HUDEP-2 (cell line): ENCODE data around the gene KLF9.
"Not testable (repeated sequence)": the region's sequence is repeated elsewhere in the genome, so short reads cannot be mapped to it uniquely, and the experiment has no call there.

Source experiments
- DNase-seq, 76 experiments: peaks; one replicate each; lab custom pipeline; 2025; ENCODE audit not compliant: unreplicated experiment in 76 of 76; lab: John Stamatoyannopoulos, UW

KLF9 gene

DNA sequence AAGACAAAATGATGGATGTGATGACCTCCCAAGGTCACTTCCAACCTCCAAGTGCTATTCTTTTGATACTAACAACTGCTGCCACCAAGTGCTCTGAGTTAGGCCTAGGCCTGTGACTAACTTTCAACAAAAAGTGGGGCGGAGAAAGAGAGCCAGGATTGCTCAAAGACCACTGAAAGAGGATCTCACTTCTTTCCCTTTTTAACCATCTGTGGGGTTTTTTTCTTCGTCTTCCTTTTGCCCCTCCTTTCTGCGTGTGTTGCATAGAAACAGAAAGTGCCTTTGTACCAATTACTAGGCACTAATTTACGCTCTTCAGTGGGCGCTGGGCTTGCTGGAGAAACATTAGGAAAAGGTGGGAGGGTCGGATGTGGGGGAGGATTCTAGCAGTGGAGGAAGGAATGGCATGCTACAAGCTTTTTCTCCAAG lies 8.0 kb downstream of the KLF9 start:
- DNase-seq, result peak in 1 of 76 experiments; percentile 14

DNA sequence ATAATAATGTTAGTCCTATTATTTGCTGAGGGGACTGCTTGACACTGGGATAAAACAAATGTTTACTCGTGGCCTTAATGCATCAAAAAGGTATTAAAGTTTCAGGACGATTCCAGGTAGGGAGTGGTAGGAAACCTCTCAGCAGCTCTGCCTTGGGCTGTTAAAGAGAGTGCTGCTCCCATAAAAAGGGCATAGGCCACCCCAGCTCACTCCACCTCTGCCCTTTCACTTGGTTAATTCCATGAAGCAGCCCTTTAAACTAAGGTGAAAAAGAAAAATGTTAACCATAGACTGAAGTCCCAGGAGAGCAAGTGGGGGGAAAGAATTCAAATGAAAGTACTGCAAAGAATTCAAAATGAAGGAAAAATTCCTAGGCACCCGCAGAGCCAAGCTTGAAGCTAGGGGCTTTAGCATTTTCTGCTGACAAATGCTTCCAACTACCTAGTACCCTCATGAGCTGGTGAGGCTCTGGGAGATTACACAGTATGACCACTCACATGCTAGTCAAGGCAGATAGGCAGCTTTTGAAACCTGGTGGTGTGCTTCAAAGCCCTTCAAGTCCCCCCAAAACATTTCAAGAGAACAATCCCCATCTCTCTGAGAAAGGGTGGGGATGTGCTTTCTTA lies 8.5 kb downstream of the KLF9 start:
- no peak for DNase-seq

DNA sequence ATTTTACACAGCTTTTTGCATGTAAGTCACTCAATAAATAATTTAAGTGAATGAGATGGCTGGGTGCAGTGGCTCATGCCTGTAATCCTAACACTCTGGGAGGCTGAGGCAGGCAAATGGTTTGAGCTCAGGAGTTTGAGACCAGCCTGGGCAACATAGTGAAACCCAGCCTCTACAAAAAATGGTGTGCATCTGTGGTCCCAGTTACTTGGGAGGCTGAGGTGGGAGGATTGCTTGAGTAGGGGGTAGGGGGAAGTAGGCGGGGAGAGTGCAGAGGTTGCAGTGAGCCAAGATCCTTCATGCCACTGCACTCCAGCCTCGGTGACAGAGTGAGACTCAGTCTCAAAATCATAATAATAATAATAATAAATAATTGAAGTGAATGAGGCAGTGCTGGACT lies 10.2 kb downstream of the KLF9 start:
- DNase-seq, result no peak

DNA sequence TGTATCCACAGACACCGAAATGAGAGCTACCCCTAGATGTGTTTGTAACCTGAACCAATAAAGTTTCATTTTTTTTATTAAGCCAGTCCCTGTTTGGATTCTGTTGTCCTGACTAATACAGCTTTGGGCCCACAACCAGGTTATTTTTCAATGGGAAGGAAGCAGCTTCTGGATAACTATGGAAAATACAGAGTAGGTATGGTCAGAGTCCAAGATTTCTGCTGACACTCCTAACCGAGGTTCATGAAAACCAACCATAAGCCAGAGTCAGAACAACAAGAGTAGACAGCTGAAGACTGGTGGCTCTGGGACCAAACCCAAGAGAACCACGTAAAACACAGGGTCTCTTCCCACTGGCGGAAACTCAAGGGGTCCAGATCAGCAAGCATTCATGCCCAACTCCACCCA lies 10.8 kb downstream of the KLF9 start:
- no peak for DNase-seq

DNA sequence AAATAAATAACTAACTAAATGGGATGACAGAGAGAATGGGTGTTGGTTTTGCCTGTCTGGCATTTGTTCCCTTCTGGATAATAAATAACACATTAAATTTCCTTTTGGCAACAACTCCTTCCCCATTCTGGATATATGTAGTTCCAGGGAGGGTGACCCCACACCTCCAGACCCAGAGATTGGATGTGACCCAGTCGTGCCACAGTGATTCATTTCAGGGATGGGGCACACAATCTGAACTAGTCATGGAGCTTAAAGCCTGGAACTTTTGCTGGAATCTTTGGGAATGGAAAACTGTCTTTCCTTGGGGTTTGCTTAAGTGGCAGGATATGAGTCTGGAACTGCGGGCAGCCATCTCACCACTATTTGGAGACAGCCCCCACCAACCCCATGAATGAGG lies 11.3 kb downstream of the KLF9 start:
- no peak for DNase-seq

DNA sequence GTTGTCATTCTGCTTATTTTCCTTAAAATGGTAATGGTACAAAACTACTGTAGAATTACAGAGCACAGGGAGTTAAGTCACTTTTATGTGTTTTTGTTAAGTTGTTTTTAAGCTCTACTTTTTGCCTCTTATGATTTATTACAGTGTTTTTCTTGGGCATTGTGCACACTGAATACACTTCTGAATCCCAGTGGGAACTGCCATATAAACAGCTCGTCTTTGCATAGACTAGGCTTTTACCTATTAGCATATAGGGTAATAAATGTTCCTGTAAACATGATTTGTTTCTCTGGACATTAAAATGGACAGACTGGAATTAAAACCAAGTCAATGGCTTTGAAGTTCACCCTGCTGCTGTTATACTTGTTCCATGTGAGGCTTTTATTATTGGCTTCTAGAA lies 12.2 kb downstream of the KLF9 start:
- DNase-seq, result no peak

DNA sequence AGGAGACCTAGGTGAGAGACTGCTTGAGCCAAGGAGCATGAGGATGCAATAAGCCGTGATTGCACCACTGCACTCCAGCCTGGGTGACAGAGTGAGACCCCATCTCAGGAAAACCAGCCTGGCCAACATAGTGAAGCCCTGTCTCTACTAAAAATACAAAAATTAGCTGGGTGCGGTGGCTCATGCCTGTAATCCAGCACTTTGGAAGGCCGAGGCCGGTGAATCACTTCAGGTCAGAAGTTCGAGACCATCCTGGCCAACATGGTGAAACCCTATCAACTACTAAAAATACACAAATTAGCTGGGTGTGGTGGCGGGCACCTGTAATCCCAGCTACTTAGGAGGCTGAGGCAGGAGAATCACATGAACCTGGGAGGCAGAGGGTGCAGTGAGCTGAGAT lies 13.2 kb downstream of the KLF9 start:
- DNase-seq, result not testable (repeated sequence)

DNA sequence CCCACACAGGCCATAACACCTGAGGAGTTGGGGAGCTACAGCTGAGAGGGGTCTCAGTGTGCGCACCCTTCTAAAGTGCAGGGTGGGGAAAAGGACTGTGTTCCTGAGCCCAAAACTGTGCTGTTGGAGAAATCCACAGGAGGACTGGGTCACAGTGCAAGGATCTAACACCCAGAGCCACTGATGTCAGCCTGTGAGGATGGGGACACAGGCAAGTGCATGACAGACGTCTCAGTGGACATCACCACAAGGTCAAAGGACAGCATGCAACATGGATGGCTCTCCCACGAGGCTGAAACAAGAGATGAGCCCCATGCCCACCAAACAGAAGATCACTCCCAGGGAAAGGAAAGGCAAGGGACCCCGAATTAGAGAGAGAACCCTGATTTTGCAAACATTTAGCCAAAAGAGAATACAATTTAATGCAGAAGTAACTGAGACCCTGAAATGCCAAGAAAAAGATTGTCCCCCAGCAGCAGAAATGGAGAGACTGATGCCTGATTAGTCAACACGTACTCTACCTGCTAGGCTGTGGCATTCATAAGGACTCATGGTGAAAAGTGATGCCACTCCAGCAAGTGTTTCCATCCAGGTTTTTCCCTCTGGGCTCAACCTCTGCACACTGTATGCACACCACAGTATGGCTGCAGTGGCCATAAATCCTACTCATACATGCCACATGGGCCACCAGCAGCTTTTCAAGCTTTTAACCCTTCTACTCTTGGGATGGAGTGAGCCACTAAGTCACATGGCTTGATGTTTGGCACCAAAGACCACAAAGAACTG lies 14.2 kb downstream of the KLF9 start:
- no peak for DNase-seq

DNA sequence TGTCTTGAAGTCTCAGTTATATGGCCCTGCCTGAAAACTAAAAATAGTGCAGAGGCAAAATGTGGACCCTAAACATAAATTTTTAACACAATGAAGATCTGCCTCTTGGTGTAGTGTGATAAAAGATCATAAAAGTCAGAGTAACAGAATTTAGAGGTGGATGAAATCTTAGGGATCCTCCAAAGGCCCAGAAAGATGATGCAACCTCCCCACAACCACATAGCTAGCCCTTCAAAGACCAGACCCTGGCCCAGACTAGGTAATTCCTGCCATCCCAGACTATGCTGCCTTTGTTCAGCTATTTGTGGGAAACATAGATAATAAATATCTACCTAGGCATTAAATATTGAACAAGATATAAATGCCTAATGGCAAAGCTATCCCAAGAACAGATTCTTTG lies 15.3 kb downstream of the KLF9 start:
- no peak for DNase-seq

DNA sequence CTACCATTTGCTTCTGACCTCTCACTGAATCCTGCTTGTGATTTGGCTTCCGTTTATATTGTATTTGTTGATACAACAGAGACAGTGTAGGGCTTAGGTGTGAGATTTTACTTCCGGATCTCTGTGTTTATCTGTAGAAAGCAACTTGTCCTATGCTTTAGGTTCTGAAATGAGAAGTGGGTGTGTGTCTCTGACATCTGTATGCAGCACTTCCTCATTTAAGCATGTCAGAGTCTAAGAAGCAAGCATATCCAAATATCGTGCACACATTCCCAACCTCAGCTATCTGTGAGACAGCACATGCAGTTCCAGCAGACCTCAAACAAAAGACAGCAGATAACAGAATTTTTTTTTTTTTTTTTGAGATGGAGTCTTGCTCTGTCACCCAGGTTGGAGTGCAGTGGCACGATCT lies 16.3 kb downstream of the KLF9 start:
- DNase-seq, result peak in 72 of 76 experiments; percentile 8 to 96 (median 69)

DNA sequence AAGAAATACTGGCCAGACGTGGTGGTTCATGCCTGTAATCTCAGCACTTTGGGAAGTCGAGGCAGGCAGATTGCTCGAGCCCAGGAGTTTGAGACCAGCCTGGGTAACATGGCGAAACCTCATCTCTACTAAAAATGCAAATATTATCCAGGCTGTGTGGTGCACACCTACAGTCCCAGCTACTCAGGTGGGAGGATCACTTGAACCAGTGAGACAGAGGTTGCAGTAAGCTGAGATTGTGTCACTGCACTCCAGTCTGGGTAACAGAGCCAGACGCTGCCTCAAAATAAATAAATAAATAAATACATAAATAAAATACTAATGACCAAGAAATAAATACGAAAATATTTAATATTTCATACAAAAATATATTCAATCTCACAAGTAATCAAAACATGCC lies 18.8 kb downstream of the KLF9 start:
- no peak for DNase-seq

DNA sequence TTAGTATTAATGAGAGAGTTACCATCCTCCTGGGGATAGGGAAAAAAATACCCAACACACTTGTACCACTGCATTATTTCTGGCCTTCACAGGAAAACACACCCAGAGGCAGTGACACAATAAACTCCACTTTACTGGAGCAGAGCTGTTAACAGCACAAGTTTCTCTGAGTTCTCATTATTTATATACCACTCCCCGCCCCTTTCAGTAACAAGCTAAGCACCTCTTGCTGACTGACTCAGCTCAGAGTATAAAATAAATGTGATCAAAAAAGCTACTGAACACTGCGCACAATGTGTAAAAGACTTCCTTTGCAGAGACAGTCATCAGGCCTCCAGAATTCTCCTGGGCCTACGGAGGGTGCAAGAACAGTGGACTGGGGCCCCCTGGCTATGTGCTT lies 21.6 kb downstream of the KLF9 start:
- no peak for DNase-seq

DNA sequence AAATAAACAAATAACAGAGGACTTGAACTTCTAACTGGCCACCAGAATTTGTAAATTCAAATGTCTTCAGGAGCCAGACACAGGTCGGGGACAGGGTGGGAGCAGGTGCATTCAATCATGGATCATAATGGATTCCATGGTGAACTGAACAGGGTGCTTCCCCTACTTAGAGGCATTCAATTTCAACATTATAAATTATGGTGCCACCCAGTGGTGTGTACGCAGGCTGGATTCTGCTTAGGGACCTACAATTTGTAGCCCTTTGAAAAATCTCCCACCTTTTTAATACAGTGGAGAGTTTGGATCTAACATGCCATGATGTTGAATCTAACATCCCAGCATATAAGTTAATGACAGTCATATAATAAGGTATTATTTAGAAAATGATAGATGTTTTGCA lies 22.3 kb downstream of the KLF9 start:
- peak in 10 of 76 experiments; percentile 3 to 34 (median 20) for DNase-seq

DNA sequence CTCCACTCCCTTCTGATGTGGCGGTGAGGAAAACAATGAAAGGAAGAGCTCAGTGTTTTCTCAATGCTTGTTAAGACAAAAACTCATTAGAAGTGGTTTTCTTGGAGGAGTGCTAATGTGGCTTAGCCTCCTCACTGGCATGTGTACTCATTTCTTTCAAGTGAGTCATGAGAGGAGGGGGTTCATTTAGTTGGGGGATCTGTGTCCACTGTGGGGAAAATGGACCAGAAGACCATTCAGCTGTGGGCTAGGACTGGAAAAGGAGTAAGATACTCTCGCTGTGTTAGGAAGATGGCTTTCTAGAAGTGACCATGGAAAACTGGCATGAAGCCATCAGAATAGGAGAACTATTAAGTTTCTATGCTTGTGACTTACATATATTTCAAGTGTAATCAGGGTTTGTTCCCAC lies 23.5 kb downstream of the KLF9 start:
- no peak for DNase-seq

DNA sequence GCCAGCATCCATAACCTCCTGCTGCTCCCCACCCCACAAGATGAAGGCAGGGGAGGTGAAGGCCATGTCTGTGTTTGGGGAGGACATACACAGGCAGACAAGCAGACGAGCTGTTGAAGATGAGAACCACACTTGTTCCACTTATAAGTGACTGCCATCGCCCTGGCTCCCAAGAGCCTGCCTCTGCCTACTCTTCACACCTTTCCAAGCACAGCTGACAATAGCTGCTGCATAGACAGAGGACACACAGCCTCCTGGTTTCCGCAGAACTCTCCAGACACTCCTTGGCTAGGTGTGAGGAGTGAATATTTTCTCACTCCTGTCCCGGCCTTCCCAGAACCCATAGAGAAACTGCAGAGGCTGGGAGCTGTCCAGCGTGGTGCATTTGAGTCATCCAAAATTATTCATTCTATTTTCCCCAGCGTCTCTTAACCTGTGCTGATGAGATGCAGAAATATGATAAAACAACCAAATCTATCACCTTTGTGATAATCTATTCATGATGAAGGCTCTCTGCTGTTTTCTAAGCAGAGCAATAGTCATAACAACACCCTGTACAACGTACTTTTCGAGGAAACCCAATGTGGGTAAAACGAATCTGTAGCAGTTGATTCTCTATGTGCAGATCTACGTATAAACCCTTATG lies 24.7 kb downstream of the KLF9 start:
- no peak for DNase-seq

DNA sequence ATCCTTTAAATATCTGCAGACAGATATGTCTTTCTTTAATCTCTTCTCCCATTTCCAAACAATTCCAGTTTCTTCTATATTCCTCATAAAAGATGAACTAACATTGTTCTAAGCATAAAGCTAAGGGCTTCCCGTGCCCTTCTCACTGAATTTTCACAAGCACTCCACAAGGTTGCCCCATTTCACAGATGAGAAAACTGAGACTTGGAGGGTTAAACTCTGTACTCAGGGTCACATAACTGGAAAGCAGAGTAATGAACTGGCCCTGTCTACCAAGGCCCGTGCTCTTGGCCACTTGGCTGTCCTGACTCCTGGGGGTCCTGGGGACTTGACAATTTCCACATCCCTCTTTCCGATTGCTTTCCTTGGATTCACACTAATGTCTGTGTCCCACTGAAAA lies 25.3 kb downstream of the KLF9 start:
- DNase-seq, result no peak

DNA sequence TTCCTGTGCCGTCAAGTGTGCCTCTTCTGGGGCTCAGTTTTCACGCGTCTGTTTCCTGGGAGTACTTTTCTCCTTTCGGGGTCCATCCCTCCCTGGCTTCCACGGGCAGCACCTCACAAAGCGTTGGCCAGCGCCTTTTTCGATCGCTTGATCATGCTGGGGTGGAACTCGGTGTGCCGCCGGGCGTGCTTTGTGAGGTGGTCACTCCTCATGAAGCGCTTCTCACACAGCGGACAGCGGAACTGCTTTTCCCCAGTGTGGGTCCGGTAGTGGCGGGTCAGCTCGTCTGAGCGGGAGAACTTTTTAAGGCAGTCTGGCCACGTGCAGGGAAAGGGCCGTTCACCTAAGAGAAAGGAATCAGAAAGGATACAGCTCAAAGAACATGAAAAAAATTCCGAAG lies 26.8 kb downstream of the KLF9 start:
- no peak for DNase-seq

DNA sequence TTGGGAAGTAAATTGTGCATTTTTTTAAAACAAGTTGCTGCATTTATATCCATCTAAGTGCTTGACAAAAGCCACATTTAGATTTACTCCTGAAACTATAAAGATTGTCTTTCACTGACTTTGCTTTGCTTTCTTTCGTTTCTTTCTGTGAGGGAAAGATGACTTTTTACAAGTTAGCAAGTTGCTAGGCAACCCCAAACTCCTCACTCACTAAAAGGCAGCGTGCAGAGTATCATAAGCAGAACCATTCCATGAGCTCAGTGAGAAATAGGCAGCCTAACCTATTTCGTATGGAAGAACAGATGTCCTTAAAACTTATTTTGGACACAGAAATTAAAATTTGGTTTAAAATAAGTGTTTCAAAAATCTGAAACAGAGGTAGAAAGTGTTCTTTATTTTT lies 29.0 kb downstream of the KLF9 start:
- no peak for DNase-seq

DNA sequence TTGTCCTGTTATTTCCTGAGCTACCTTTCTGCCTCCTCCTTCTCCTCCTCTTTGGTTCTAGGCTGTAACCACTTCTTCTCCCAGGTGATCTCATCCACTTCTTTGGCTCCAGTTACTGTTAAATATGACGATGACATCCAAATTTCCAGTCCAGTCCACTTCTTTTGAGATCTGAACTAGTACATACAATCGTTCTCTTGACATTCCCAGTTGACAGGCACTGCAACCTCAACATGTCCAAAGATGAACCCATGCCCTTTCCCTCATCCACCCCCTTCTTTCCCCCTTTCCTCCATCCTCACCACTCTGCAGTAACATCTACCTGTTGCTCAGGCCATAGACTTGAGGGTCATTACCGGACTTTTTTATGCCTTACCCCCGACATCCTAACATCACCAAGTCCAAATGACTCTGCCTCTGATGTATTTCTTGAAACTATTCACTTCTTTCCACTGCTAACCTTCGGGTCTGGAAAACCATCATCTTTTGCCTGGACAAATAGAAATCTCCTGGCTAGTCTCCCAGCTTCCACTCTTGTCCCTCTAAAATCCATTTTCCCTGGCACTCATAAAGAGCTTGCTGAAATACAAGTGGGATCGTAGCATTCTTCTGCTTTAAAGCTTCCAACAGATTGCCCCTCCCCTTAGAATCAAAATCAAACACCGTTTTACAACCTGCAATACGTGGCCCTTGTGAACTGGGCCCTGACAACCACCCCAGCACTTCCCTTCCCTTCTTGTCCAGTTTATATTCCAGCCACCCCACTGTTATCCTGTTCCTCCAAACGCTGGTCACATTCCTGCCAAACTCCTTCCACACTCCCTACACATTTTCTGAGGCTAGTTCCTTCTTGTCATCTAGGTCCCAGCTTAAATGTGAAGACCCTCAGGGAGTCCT lies 31.5 kb downstream of the KLF9 start:
- DNase-seq, result no peak

DNA sequence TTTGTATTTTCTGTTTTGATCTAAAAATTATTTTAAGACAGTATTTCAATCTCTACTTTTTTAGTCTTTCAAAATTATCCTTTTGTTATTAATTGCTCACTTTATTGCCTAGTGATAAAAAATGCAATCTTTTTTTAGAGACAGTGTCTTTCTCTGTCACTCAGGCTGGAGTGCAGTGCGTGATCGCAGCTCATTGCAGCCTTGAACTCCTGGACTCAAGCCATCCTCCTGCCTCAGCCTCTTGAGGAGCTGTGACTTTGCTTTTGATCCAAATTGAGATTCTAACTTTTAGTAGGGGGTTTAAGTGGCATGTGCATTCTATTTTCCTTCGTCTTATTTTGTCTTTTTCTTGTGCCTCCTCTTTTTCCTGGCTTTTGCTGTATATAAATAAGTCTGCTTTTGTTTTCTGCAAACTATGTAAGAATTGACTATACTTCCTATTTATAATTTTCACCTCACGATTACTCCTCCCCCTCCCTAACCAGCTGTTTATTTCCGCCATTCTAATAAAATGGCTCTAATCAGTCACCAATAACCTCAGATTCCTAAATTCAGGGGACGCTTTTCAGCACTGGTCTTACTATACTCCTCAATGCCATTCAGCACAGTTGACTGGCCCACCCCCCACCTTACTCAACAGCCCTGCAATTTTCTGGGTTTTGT lies 32.3 kb downstream of the KLF9 start:
- no peak for DNase-seq
